Measurements from ENCODE around the gene FBXO41.

Gene FBXO41

GRCh38 chr2:73233154-73233931 is 50.9 kb downstream of the FBXO41 start, which contains the start of gene PRADC1 (continued):
- TF ChIP-seq ZNF223 (tag by site-specific recombination; IDR thresholded peaks at IDR 0.05) = no peak
- TF ChIP-seq ATF2 (tag by site-specific recombination; IDR thresholded peaks at IDR 0.05; ENCODE audit: low read depth) = no peak
- no peak for TF ChIP-seq ZNF202 (tag by site-specific recombination; IDR thresholded peaks at IDR 0.05; ENCODE audit: borderline replicate concordance)
- peak; percentile 80 for TF ChIP-seq ZNF341 (tag by site-specific recombination; IDR thresholded peaks at IDR 0.05; ENCODE audit: low read depth)
- peak; percentile 74; the same call in 1 of the 2 replicates for TF ChIP-seq PBX3 (CRISPR knock-in tag; IDR thresholded peaks at IDR 0.05)
- no peak for TF ChIP-seq ZNF302 (tag by site-specific recombination; IDR thresholded peaks at IDR 0.05; ENCODE audit: low read depth)
- TF ChIP-seq ZNF792 (tag by site-specific recombination; IDR thresholded peaks at IDR 0.05) = no peak
- no peak for TF ChIP-seq ZNF175 (tag by site-specific recombination; IDR thresholded peaks at IDR 0.05)
- TF ChIP-seq ZNF600 (tag by site-specific recombination; IDR thresholded peaks at IDR 0.05) = peak; percentile 51; the same call in 1 of the 2 replicates
- TF ChIP-seq ZNF362 (tag by site-specific recombination; IDR thresholded peaks at IDR 0.05) = no peak
- TF ChIP-seq ZBTB7A (tag by site-specific recombination; IDR thresholded peaks at IDR 0.05; ENCODE audit: low read depth) = peak; percentile 39; the same call in 1 of the 2 replicates
- no peak for TF ChIP-seq ZNF280C (tag by site-specific recombination; IDR thresholded peaks at IDR 0.05)
- TF ChIP-seq ZNF18 (tag by site-specific recombination; IDR thresholded peaks at IDR 0.05) = no peak
- no peak for TF ChIP-seq ZBTB21 (tag by site-specific recombination; IDR thresholded peaks at IDR 0.05)
- peak; percentile 39; the same call in 1 of the 2 replicates for TF ChIP-seq FEZF1 (tag by site-specific recombination; IDR thresholded peaks at IDR 0.05)
- no peak for TF ChIP-seq PRDM6 (tag by site-specific recombination; IDR thresholded peaks at IDR 0.05)
- TF ChIP-seq ZNF555 (tag by site-specific recombination; conservative IDR thresholded peaks at IDR 0.05) = no peak
- TF ChIP-seq ZNF645 (tag by site-specific recombination; IDR thresholded peaks at IDR 0.05) = no peak
- no peak for TF ChIP-seq TSHZ1 (tag by site-specific recombination; IDR thresholded peaks at IDR 0.05; ENCODE audit: borderline replicate concordance)
- no peak for TF ChIP-seq ZNF473 (tag by site-specific recombination; IDR thresholded peaks at IDR 0.05)
- no peak for TF ChIP-seq OVOL3 (tag by site-specific recombination; IDR thresholded peaks at IDR 0.05)

Measured in HEK293 (cell line).